IgD-negative memory B cell (primary cell): ENCODE results near the gene SPTBN5. TPM values are rescaled to one million over a fixed set of nuclear protein-coding genes. Genes with fewer than 3 reads are reported as not detected.

Experiments used
- H3K27ac Mint-ChIP-seq, 3 donors: one replicate each; pipeline ENCODE4 v1.8.0; 2020 to 2022; ENCODE audit warnings: mild to moderate bottlenecking in 3 of 3, mixed read lengths in 3 of 3, moderate library complexity in 1 of 3
- H3K27me3 Mint-ChIP-seq: one replicate; pipeline ENCODE4 v1.8.0; 2021; ENCODE audit warnings: mixed read lengths
- H3K36me3 Mint-ChIP-seq: one replicate; pipeline ENCODE4 v1.8.0; 2020; ENCODE audit warnings: mild to moderate bottlenecking, mixed read lengths
- H3K4me1 Mint-ChIP-seq, 3 donors: one replicate each; pipeline ENCODE4 v1.8.0; 2020 to 2022; ENCODE audit warnings: mixed read lengths in 3 of 3, mild to moderate bottlenecking in 1 of 3
- H3K4me3 Mint-ChIP-seq, 4 donors: one replicate each; pipeline ENCODE4 v1.8.0; 2020 to 2022; ENCODE audit warnings: mild to moderate bottlenecking in 4 of 4, mixed read lengths in 4 of 4, moderate library complexity in 3 of 4
- H3K9me3 Mint-ChIP-seq, 3 donors: one replicate each; pipeline ENCODE4 v1.8.0; 2020 to 2021; ENCODE audit warnings: mixed read lengths in 3 of 3, mild to moderate bottlenecking in 1 of 3
- polyA plus RNA-seq: library from polyadenylated mRNA; unstranded; fragments of 300-500 nt; fragmentation: Illumina TruSeq; gene quantifications from one replicate; pipeline ENCODE4 v1.2.3, GENCODE V29; 2021

The SPTBN5 gene
- polyA plus RNA-seq, 1 donor from 2014 or later = not detected

DNA sequence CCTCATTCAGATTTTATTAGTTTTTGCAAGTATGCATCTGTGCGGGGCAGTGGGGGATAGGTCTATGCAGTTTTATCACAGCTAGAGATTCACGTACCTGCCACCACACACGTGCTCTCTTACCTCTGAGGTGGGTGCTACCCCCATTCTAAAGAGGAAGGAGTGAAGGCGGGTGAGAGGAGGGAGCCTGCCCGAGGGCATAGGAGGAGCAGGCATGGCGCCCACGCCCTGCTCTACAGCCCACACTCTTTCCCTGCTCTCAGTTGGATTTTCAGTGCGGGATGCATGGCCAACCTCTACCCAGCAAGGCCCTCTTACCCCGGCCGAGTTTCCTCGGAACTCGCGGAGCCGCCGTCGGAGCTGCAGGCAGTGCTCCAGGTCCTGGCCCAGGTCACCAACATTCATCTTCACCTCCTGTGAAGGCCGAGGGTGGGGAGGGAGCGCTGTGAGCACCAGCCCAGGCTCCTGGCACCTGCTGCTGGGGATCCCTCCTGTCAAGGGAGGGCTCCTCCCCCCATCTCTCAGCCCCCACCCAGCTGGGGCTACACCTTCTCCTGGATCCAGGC, 28.3 kb downstream of the SPTBN5 start:
- no peaks in the 10 kb centered on the region for H3K9me3 Mint-ChIP-seq
- H3K36me3 Mint-ChIP-seq = no peaks in the 10 kb centered on the region
- H3K27ac Mint-ChIP-seq = no peak overlapping the region

DNA sequence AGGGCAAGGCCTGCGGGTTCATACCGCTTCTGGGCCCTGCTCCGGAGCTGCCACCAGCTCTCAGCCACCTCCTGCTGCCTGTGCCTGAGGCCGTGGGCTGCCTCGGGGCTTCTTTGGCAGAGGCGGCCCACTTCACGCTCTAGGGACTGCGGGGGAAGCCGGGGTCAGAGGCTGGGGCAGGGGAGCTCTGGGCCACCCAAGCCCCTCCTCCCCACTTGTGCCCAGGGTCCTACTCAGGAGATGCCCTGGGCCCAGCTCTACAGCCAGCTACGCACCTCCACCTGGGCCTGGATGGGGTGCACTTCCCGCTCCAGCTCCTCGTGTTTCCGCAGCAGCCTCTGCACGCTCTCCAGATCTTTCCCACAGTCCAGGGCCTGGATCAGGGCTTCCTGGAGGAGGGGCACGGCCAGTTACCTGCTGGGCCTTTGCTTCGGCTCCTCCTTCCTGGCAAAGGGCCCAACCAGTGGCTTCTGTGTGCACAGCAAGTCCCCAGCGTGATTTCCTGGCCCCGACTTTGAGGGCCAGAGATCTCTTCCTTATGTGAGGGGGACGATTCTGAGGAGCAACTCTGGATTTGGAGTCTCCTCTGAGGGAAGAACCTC, 31.2 kb downstream of the SPTBN5 start:
- Mint-ChIP-seq H3K27me3 (peaks cover 7% of the 10 kb centered on the region), H3K4me1 (no peaks in the 10 kb centered on the region), H3K9me3 (no peaks in the 10 kb centered on the region), H3K27ac (no peak overlapping the region), H3K4me3 (peak overlapping the region in 1 of 4 donors; percentile 56), H3K36me3 (no peaks in the 10 kb centered on the region)

More for the DNA sequence above, 28.3 kb downstream of the SPTBN5 start:
- no peak overlapping the region for H3K4me3 Mint-ChIP-seq
- peaks cover 0 to 4% (median 0%) of the 10 kb centered on the region in 3 donors for H3K4me1 Mint-ChIP-seq
- H3K27me3 Mint-ChIP-seq = peaks cover 3% of the 10 kb centered on the region

GRCh38 chr15:41861736-41862356, 32.0 kb downstream of the SPTBN5 start:
- Mint-ChIP-seq H3K4me3 (no peak overlapping the region), H3K27me3 (peaks cover 7% of the 10 kb centered on the region), H3K27ac (no peak overlapping the region), H3K36me3 (no peaks in the 10 kb centered on the region), H3K4me1 (no peaks in the 10 kb centered on the region), H3K9me3 (no peaks in the 10 kb centered on the region)

DNA sequence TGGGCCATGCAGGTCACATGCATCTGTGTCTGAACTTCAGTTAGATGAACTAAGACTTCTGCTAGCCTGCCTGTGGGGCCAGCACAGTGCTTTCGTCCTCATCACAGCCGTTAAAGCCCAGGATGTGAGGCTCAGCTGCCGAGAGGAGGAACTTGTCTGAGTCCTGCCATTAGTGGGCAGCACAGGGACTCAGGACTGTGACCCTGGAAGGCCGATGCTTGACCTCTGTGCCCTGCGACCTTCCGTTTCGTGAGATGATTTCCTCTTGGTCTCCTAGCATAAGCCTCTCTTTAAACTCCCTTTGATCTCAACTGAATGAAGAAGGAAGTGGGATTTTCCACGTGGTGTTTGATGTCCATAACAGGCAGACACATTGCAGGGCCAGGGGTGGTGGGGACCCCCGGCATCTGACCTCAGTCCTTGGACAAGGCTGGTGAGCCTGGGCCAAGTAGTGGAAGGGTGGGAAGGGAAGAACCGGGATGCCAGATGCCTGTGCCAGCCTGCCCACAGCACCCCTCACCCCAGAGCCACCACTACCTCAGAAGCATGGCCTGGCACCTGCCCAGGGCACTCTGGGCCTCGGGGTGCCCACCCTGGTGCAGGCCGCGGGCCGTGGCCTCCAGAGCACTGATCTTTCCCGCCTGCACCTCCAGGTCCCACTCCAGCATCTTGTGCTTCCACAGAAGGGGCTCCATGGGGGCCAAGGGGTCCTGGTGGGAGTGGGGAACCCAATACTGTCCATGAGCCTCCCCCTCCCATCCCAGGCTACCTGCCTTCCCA, 33.6 kb downstream of the SPTBN5 start:
- Mint-ChIP-seq H3K9me3 (no peaks in the 10 kb centered on the region), H3K27me3 (peaks cover 7% of the 10 kb centered on the region), H3K4me3 (no peak overlapping the region), H3K27ac (no peak overlapping the region), H3K4me1 (no peaks in the 10 kb centered on the region), H3K36me3 (no peaks in the 10 kb centered on the region)

- peaks cover 4% of the 10 kb centered on the region for H3K27me3 Mint-ChIP-seq
- H3K36me3 Mint-ChIP-seq = no peaks in the 10 kb centered on the region
- no peak overlapping the region for H3K4me3 Mint-ChIP-seq
- H3K4me1 Mint-ChIP-seq = no peaks in the 10 kb centered on the region
- H3K27ac Mint-ChIP-seq = no peak overlapping the region
- H3K9me3 Mint-ChIP-seq = no peaks in the 10 kb centered on the region
These were observed 35.1 kb downstream of the SPTBN5 start for GRCh38 chr15:41858756-41859155.

- H3K27me3 Mint-ChIP-seq = peaks cover 5% of the 10 kb centered on the region
- H3K36me3 Mint-ChIP-seq = no peaks in the 10 kb centered on the region
- H3K27ac Mint-ChIP-seq = no peak overlapping the region
- H3K9me3 Mint-ChIP-seq = no peaks in the 10 kb centered on the region
- H3K4me3 Mint-ChIP-seq = no peak overlapping the region
- H3K4me1 Mint-ChIP-seq = no peaks in the 10 kb centered on the region
These were observed 36.5 kb downstream of the SPTBN5 start for GRCh38 chr15:41857316-41857715.

- peaks cover 5% of the 10 kb centered on the region for H3K27me3 Mint-ChIP-seq
- H3K27ac Mint-ChIP-seq = no peak overlapping the region
- no peaks in the 10 kb centered on the region for H3K36me3 Mint-ChIP-seq
- no peaks in the 10 kb centered on the region for H3K4me1 Mint-ChIP-seq
- no peaks in the 10 kb centered on the region for H3K9me3 Mint-ChIP-seq
- peak overlapping the region in 1 of 4 donors; percentile 37 for H3K4me3 Mint-ChIP-seq
These were observed 37.1 kb downstream of the SPTBN5 start for GRCh38 chr15:41856716-41857115.

DNA sequence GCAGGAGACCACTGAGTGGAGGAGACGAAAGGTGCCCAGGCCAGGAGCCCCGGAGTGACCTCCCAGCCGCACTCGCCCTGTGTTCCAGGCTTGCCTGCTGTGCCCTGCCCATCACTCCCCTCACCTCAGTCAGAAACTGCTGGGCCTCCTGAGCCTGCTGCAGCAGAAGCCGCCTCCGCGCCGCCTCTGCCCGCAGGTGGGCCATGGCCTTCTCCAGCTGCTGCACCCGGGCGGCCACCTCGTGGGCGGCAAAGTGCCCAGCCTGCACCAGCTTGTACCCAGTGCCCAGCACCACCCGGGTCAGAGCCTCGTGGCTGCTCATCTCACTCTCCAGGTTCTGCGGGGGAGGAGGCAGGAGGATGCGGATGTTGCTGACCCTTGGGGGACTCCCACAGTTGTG, 37.6 kb downstream of the SPTBN5 start:
- Mint-ChIP-seq H3K9me3 (no peaks in the 10 kb centered on the region), H3K27me3 (peaks cover 5% of the 10 kb centered on the region), H3K36me3 (no peaks in the 10 kb centered on the region), H3K27ac (no peak overlapping the region), H3K4me3 (no peak overlapping the region), H3K4me1 (no peaks in the 10 kb centered on the region)

- peaks cover 0 to 1% (median 0%) of the 10 kb centered on the region in 3 donors for H3K4me1 Mint-ChIP-seq
- H3K9me3 Mint-ChIP-seq = no peaks in the 10 kb centered on the region
- H3K27me3 Mint-ChIP-seq = peaks cover 5% of the 10 kb centered on the region
- H3K4me3 Mint-ChIP-seq = no peak overlapping the region
- no peaks in the 10 kb centered on the region for H3K36me3 Mint-ChIP-seq
- H3K27ac Mint-ChIP-seq = no peak overlapping the region
These were observed 38.4 kb downstream of the SPTBN5 start for GRCh38 chr15:41855261-41855961.

DNA sequence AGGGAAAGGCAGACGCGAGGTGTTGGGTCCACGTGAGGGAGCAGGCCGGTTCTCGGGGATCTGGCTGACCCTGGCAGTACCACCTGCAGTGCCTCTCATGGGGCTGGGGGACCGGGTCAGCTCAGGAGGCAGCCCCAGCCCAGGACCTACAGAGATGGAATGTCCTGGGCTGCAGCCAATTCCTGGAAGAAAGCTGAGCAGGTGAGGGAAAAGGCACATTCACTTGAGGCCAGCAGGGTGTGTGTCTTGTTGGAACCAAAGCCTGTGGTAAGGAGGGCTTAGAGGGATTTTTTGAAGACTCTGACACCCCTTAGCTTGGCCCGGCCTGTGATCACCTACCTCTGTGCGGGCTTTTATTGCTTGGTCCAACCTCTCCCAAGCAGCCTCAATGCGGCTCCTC, 39.4 kb downstream of the SPTBN5 start:
- Mint-ChIP-seq H3K36me3 (no peaks in the 10 kb centered on the region), H3K9me3 (no peaks in the 10 kb centered on the region), H3K27ac (no peak overlapping the region), H3K4me3 (no peak overlapping the region), H3K4me1 (peaks cover 0 to 2% (median 0%) of the 10 kb centered on the region in 3 donors), H3K27me3 (peaks cover 2% of the 10 kb centered on the region)

- Mint-ChIP-seq H3K27ac (no peak overlapping the region), H3K36me3 (no peaks in the 10 kb centered on the region), H3K9me3 (no peaks in the 10 kb centered on the region), H3K4me1 (peaks cover 0 to 2% (median 0%) of the 10 kb centered on the region in 3 donors), H3K27me3 (peaks cover 2% of the 10 kb centered on the region), H3K4me3 (no peak overlapping the region)
These were observed 40.0 kb downstream of the SPTBN5 start for GRCh38 chr15:41853831-41854230.

DNA sequence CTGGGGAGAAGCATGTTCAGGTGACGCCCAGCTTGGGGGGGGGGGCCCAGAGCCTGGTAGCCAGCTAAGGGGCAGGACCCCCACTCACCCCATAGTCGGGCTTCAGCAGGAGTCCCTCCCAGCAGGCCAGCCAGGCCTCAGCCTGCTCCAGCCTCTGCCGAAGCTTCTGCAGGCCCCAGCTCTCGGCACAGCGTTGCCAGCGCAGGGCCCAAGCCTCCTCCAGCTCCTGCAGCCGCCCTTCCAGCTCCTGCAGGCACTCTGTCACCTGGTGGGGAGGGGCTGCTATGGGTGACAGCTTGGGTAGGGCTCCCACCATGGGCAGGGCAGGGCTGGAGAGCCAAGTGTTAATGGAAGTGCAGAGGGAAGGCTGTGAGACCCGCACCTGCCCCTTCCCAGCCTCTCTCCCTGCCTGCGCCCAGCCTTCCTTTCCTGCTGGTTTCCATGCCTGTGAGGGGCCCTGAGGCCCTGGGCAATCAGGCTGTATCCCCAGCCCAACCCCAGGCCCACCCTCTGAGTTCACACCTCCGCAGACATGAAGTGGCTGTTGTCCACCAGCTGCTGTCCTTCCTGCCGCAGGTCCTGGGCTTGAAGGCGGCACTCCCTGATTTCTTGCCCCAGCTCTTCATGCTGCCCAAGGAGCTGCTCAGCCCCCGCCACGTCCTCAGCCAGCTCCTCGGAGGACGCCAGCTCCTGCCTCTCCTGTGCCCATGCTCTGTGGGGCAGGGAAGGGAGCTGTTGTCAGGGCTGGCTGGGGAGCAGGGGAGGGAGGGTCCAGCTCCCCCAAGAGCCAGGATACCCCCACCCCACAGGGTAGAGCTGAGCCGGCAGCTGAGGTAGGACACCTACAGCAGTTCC, 40.9 kb downstream of the SPTBN5 start:
- Mint-ChIP-seq H3K9me3 (no peaks in the 10 kb centered on the region), H3K27ac (no peak overlapping the region), H3K4me3 (no peak overlapping the region), H3K4me1 (peaks cover 0 to 2% (median 0%) of the 10 kb centered on the region in 3 donors), H3K27me3 (peaks cover 2% of the 10 kb centered on the region), H3K36me3 (peaks cover 4% of the 10 kb centered on the region)

DNA sequence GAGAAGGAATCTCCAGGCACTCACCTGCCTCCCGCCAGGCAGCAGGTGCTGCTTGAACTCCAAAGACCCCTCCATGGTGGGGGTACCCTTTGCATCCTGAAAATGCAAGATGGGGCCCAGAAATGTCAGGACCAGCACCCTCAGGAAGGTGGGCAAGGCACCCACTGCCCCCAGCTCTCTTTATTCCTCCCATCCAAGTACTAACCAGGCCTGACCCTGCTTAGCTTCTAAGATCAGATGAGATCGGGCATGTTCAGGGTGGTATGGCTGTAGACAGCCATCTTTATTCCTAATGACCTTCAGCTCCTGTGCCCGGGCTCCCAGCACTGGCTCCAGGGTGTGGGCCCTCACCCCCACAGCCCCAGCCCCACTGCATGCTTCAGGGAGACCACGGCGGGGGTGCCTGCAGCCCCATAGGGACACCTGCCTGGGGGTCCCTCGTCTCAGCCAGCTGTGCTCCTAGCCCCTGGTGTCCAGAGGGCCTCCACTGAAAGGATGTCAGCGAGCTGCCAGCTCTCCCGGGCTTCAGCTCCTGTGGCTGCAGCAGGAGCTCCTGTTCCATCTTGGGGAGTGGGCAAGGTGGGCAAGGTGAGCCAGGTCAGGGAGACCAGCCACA, 42.0 kb downstream of the SPTBN5 start:
- no peak overlapping the region for H3K27ac Mint-ChIP-seq
- peaks cover 2% of the 10 kb centered on the region for H3K27me3 Mint-ChIP-seq
- peaks cover 4% of the 10 kb centered on the region for H3K36me3 Mint-ChIP-seq
- H3K9me3 Mint-ChIP-seq = no peaks in the 10 kb centered on the region
- H3K4me1 Mint-ChIP-seq = peaks cover 0 to 2% (median 0%) of the 10 kb centered on the region in 3 donors
- no peak overlapping the region for H3K4me3 Mint-ChIP-seq

- H3K27ac Mint-ChIP-seq = peak overlapping the region in 1 of 3 donors; percentile 77
- H3K4me3 Mint-ChIP-seq = no peak overlapping the region
- H3K9me3 Mint-ChIP-seq = no peaks in the 10 kb centered on the region
- H3K27me3 Mint-ChIP-seq = peaks cover 2% of the 10 kb centered on the region
- H3K36me3 Mint-ChIP-seq = peaks cover 4% of the 10 kb centered on the region
- peaks cover 0 to 2% (median 0%) of the 10 kb centered on the region in 3 donors for H3K4me1 Mint-ChIP-seq
These were observed 42.7 kb downstream of the SPTBN5 start for GRCh38 chr15:41851167-41851523.
